MCF 10A (cell line): Measurements from ENCODE around the gene DEPDC7. TPM values are rescaled to one million over a fixed set of nuclear protein-coding genes. Genes with fewer than 3 reads are reported as not detected.

Experiments used
- BruUV-seq: library from RNA; stranded (reverse); fragments of 400-500 nt; replicated peaks from 2 replicates; lab custom pipeline; 2021; lab: Mats Ljungman, UMichigan
- CTCF ChIA-PET: fragments of 300-600 bp; sonication (Branson Sonifier 250); formaldehyde crosslinking; extraction: SDS; loops from one replicate; lab custom pipeline; 2021; ENCODE audit warnings: antibody characterized with exemption, inconsistent platforms; lab: Yijun Ruan, JAX
- POLR2A ChIA-PET: fragments of 300-600, 350-650 bp; sonication (Branson Sonifier 250); formaldehyde crosslinking; extraction: SDS; loops from one replicate; lab custom pipeline; 2020; ENCODE audit warnings: antibody characterized with exemption, inconsistent platforms; lab: Yijun Ruan, JAX
- DNase-seq: peaks from one replicate; pipeline ENCODE4 v3.0.0-alpha.2; 2018; ENCODE audit not compliant: unreplicated experiment
- H3K27ac Mint-ChIP-seq: one replicate; pipeline ENCODE4 v1.8.0; 2022; ENCODE audit warnings: mild to moderate bottlenecking, low read depth, mixed read lengths; ENCODE audit not compliant: unreplicated experiment
- H3K27me3 Mint-ChIP-seq: one replicate; pipeline ENCODE4 v1.8.0; 2022; ENCODE audit warnings: mixed read lengths; ENCODE audit not compliant: insufficient read depth, unreplicated experiment
- H3K36me3 Mint-ChIP-seq: one replicate; pipeline ENCODE4 v1.8.0; 2022; ENCODE audit warnings: mild to moderate bottlenecking, moderate library complexity, mixed read lengths; ENCODE audit not compliant: insufficient read depth, unreplicated experiment
- H3K4me1 Mint-ChIP-seq: one replicate; pipeline ENCODE4 v1.8.0; 2022; ENCODE audit warnings: mixed read lengths; ENCODE audit not compliant: insufficient read depth, unreplicated experiment
- H3K4me3 Mint-ChIP-seq: one replicate; pipeline ENCODE4 v1.8.0; 2022; ENCODE audit warnings: mild to moderate bottlenecking, moderate library complexity, mixed read lengths; ENCODE audit not compliant: unreplicated experiment
- H3K9me3 Mint-ChIP-seq: one replicate; pipeline ENCODE4 v1.8.0; 2022; ENCODE audit warnings: mixed read lengths; ENCODE audit not compliant: unreplicated experiment
- CTCF ChIP-seq: fragments of 200-600 bp; IDR thresholded peaks from one replicate; pipeline ENCODE4 v1.8.0; 2022; ENCODE audit warnings: antibody characterized with exemption, mild to moderate bottlenecking; ENCODE audit not compliant: unreplicated experiment
- intact Hi-C: fragments of 100-400 bp; cut with micrococcal nuclease; formaldehyde crosslinking; loops from 2 replicates; pipeline ENCODE4 v1.14.1; 2022
- total RNA-seq: library from RNA; stranded (reverse); gene quantifications from 2 replicates; pipeline ENCODE4 v1.2.3, GENCODE V29; 2022

The DEPDC7 gene
- total RNA-seq, 1 experiment from 2014 or later, result 3.6 TPM

- CTCF ChIA-PET, result interaction anchor here (1.9 kb wide), 1 partner anchor 83 kb away, joined by 6 read pairs; no protein-coding TSS in a partner anchor
- intact Hi-C loops, result no loop called here
- DNase-seq, result no peak
These were observed 33.1 kb upstream of the DEPDC7 start for GRCh38 chr11:32982626-32983025.

GRCh38 chr11:32983506-32983905 lies 32.2 kb upstream of the DEPDC7 start:
- Mint-ChIP-seq H3K9me3 (peaks cover 7% of the 10 kb centered on the region), H3K36me3 (peaks cover 5% of the 10 kb centered on the region), H3K27ac (no peak overlapping the region), H3K4me1 (no peaks in the 10 kb centered on the region), H3K4me3 (no peak overlapping the region), H3K27me3 (no peaks in the 10 kb centered on the region)
- TF ChIP-seq CTCF, result no peak
- intact Hi-C loops, result no loop called here
- CTCF ChIA-PET, result interaction anchor here (0.6 to 1.9 kb wide), 4 partner anchors 24 to 82 kb away, joined by 3 to 6 read pairs (median 4); no protein-coding TSS in a partner anchor
- DNase-seq, result no peak
- POLR2A ChIA-PET, result interaction anchor here (0.7 to 1.1 kb wide), 2 partner anchors 12 to 80 kb away, joined by 3 read pairs; no protein-coding TSS in a partner anchor
- BruUV-seq, result no TSS peak

More at GRCh38 chr11:32982626-32983025, 33.1 kb upstream of the DEPDC7 start:
- H3K4me1 Mint-ChIP-seq, result no peaks in the 10 kb centered on the region
- H3K27me3 Mint-ChIP-seq, result no peaks in the 10 kb centered on the region
- TF ChIP-seq CTCF, result no peak
- BruUV-seq, result no TSS peak
- no peaks in the 10 kb centered on the region for H3K9me3 Mint-ChIP-seq
- POLR2A ChIA-PET, result interaction anchor here (0.7 kb wide), 1 partner anchor 278 kb away, joined by 3 read pairs; no protein-coding TSS in a partner anchor
- peaks cover 6% of the 10 kb centered on the region for H3K36me3 Mint-ChIP-seq
- no peak overlapping the region for H3K4me3 Mint-ChIP-seq
- peak overlapping the region; percentile 36 for H3K27ac Mint-ChIP-seq

GRCh38 chr11:32985600-32985999 lies 30.1 kb upstream of the DEPDC7 start:
- peaks cover 13% of the 10 kb centered on the region for H3K9me3 Mint-ChIP-seq
- no peak for TF ChIP-seq CTCF
- no peaks in the 10 kb centered on the region for H3K36me3 Mint-ChIP-seq
- H3K27ac Mint-ChIP-seq, result no peak overlapping the region
- no peaks in the 10 kb centered on the region for H3K27me3 Mint-ChIP-seq
- POLR2A ChIA-PET, result interaction anchor here (0.6 kb wide), 1 partner anchor 121 kb away, joined by 3 read pairs; no protein-coding TSS in a partner anchor
- CTCF ChIA-PET, result no interaction called here
- intact Hi-C loops, result no loop called here
- no TSS peak for BruUV-seq
- no peak for DNase-seq
- H3K4me1 Mint-ChIP-seq, result no peaks in the 10 kb centered on the region
- H3K4me3 Mint-ChIP-seq, result no peak overlapping the region

GRCh38 chr11:32987851-32988250 lies 27.8 kb upstream of the DEPDC7 start:
- intact Hi-C loops, result no loop called here
- no peak for DNase-seq
- peaks cover 25% of the 10 kb centered on the region for H3K9me3 Mint-ChIP-seq
- no TSS peak for BruUV-seq
- H3K36me3 Mint-ChIP-seq, result no peaks in the 10 kb centered on the region
- no peak for TF ChIP-seq CTCF
- no peak overlapping the region for H3K4me3 Mint-ChIP-seq
- H3K27me3 Mint-ChIP-seq, result no peaks in the 10 kb centered on the region
- no peaks in the 10 kb centered on the region for H3K4me1 Mint-ChIP-seq
- ChIA-PET CTCF (interaction anchor here (0.8 kb wide), 1 partner anchor 34 kb away, joined by 3 read pairs; no protein-coding TSS in a partner anchor), POLR2A (interaction anchor here (0.8 kb wide), 1 partner anchor 12 kb away, joined by 4 read pairs; no protein-coding TSS in a partner anchor)
- no peak overlapping the region for H3K27ac Mint-ChIP-seq
